HG03460 (cell line): ENCODE measurements around the gene GOLGA8T.
"Not testable (repeated sequence)": the region's sequence is repeated elsewhere in the genome, so short reads cannot be mapped to it uniquely, and the experiment has no call there.

Experiments
- ATAC-seq: cut with Tn5 transposase; IDR thresholded peaks from one replicate; pipeline ENCODE4 v1.9.1; 2021; ENCODE audit not compliant: unreplicated experiment

GOLGA8T gene

DNA sequence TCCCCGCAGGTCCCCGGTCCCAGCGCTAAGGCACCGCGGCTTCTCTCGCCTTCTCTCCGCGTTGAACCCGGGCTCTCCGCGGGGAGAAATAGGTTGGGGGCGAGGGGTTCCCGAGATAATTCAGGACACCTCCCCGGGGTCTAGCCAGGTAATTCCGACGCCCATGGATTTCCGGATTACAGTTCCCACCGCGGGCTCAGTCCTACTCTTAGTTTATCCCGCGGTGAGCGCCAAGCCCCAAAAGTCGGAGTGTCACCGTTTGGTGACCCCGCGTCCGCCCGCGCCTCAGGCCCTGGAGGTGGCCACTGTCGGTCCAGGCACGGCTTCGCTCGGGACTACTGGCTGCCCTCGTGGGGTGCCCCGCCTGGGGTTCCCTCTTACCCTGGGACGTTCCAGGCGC, 56.8 kb downstream of the GOLGA8T start:
- ATAC-seq = not testable (repeated sequence)

DNA sequence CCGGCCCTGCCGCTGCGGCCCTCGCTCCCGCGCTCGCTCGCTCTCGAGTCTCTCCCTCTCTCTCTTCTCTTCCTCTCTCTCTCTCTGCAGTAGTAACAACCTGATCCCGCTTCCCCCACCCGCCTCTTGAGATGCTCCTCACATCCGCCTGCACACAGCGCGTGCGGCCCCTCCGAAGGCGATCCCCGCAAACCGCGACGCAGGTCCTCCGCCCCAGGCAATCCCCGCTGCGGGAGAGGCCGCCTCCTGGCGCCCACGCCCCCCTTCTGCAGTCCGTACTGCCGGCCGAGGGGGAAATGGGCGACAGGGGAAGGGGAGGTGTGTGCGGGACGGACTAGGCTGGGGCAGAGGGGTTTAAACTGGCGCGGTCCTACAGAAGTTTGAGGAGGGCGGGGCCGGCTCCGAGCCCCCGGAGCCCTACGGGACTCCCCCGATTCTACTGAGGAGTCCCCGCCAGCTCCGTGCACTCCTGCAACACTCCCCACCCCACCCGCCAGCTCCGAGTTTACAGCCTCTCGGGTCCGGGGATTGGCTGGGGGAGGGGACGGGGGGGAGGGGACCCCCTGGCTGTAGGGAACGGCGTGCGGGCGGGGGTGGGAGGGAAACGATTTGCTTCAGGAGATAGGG, 57.4 kb downstream of the GOLGA8T start:
- not testable (repeated sequence) for ATAC-seq

DNA sequence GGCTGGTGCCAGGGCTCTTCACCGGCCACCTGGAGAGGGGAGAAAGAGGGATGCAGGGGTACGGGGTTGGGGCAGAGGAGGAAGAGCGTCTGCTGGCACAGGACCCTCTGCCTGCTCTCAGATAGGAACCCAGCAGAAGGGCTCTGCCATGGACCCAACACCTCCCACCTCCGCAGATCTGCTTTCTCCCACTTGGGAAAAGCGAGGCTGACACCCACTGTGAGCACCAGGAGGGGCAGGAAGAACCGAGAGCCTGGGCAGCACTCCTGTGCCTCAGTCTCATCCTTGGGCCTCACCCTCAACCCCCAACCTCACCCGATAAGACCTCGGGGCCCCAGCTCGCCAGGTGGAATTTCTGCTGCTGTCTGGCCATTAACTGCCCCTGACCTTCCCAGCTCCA, 58.0 kb downstream of the GOLGA8T start:
- not testable (repeated sequence) for ATAC-seq
